Activated CD4-positive, alpha-beta T cell treated with anti-CD3 and anti-CD28 coated beads, Interleukin-2, amount 10 ng/mL, durations not matched to agents 7 days and 5 days (primary cell): Measurements from ENCODE around the gene TUBA3E. TPM values are rescaled to one million over a fixed set of nuclear protein-coding genes. Genes with fewer than 3 reads are reported as not detected.
A peak's percentile ranks its signal among the peaks of the same experiment; 100 is the strongest.
"Not testable (repeated sequence)": the region's sequence is repeated elsewhere in the genome, so short reads cannot be mapped to it uniquely, and the experiment has no call there.

Experiments used
- CTCF ChIA-PET: fragments of 350-600 bp; sonication (Branson Sonifier 250); formaldehyde crosslinking; loops from one replicate; lab custom pipeline; 2021; ENCODE audit warnings: antibody characterized with exemption; lab: Charles Lee
- POLR2A ChIA-PET: fragments of 350-600 bp; sonication (Branson Sonifier 250); formaldehyde crosslinking; loops from one replicate; lab custom pipeline; 2021; ENCODE audit warnings: antibody characterized with exemption; lab: Charles Lee
- DNase-seq: peaks from one replicate; pipeline ENCODE4 v3.0.0-alpha.2; 2020
- H3K27ac Mint-ChIP-seq: one replicate; pipeline ENCODE4 v1.8.0; 2021; ENCODE audit warnings: mild to moderate bottlenecking, moderate library complexity, mixed read lengths
- H3K27me3 Mint-ChIP-seq: one replicate; pipeline ENCODE4 v1.8.0; 2021; ENCODE audit warnings: mixed read lengths
- H3K36me3 Mint-ChIP-seq: one replicate; pipeline ENCODE4 v1.8.0; 2021; ENCODE audit warnings: low read depth, mixed read lengths
- H3K4me1 Mint-ChIP-seq: one replicate; pipeline ENCODE4 v1.8.0; 2021; ENCODE audit warnings: mixed read lengths
- H3K4me3 Mint-ChIP-seq: one replicate; pipeline ENCODE4 v1.8.0; 2021; ENCODE audit warnings: mild to moderate bottlenecking, moderate library complexity, mixed read lengths
- H3K9me3 Mint-ChIP-seq: one replicate; pipeline ENCODE4 v1.8.0; 2021; ENCODE audit warnings: mixed read lengths
- total RNA-seq, 2 experiments: library from RNA; stranded (reverse); gene quantifications; one replicate each; pipeline ENCODE4 v1.2.3, GENCODE V29; 2021

TUBA3E gene
- not detected for total RNA-seq

DNA sequence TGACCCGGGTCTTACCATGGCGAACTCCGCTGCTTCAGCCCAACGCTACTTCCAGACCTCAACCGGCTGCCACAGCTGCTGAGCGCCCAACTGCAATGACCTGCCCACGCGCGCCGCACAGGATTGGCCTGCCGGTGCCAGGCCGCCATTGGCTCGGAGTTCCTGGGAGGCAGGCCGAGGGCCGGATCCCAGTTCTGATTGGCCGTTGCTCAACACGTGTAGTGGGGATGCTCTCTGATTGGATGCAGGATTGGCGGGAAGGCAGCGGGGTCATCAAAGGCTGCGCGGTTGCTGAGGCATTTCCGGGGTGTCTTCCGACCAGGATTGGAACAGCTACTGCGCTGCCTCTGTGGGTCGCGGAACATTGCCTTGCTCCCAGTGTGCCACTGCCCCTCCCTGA lies at the start of gene TUBA3E:
TUBA3E (minus strand) TSS at position 97 of the 400 bp plus-strand sequence; CDS start at position 18, 79 bp downstream.
- CTCF ChIA-PET: no interaction called here
- DNase-seq: no peak
- Mint-ChIP-seq H3K4me3 (no peak within 1 kb of the TSS), H3K36me3 (no peaks in the 10 kb centered on the region), H3K27me3 (no peaks in the 10 kb centered on the region), H3K27ac (no peak within 1 kb of the TSS), H3K9me3 (no peaks in the 10 kb centered on the region), H3K4me1 (no peaks in the 10 kb centered on the region)
- POLR2A ChIA-PET: no interaction called here

DNA sequence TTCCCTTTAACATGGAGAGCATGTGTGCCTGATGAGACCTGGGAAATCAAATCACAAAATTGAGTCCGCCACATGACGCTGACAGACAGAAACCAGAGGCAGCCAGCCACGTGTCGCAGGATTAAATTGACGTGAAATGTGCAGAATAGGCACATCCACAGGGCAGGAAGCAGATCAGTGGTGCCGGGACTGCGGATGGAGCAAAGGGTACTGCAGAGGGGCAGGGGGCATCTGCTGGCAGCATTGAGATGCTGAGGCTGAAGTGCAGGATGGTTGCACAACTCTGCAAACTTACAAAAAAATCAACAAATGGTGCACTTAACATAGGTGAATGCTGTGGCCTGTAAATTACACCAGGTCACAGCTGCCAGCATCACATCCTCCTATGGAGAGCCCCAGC lies 48.2 kb upstream of the TUBA3E start:
- Mint-ChIP-seq H3K4me1 (no peaks in the 10 kb centered on the region), H3K4me3 (no peak overlapping the region), H3K9me3 (no peaks in the 10 kb centered on the region), H3K27ac (no peak overlapping the region), H3K36me3 (no peaks in the 10 kb centered on the region), H3K27me3 (peaks cover 16% of the 10 kb centered on the region)
- POLR2A ChIA-PET: no interaction called here
- CTCF ChIA-PET: no interaction called here
- no peak for DNase-seq

DNA sequence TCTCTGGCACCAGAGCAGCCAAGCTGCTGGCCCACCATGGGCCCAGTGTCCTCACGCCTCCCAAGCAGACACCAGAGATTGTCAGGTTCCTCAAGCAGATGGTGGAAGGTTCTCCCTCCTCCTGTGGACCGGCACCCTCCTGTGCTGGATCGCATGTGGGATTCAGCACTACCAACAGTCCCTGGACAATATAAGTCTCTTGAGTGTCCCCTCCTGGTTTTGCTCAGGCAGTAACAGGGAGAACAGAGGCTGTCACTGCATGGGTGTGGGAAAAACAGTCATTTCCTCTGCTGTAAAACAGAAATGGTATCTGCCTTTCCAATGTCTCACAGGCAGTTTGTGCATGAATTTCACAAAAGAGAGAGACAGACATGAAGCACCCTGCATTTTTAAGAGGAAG lies 47.7 kb upstream of the TUBA3E start:
- no peak for DNase-seq
- H3K36me3 Mint-ChIP-seq: no peaks in the 10 kb centered on the region
- CTCF ChIA-PET: no interaction called here
- POLR2A ChIA-PET: no interaction called here
- H3K27ac Mint-ChIP-seq: no peak overlapping the region
- no peak overlapping the region for H3K4me3 Mint-ChIP-seq
- H3K9me3 Mint-ChIP-seq: no peaks in the 10 kb centered on the region
- no peaks in the 10 kb centered on the region for H3K4me1 Mint-ChIP-seq
- peaks cover 20% of the 10 kb centered on the region for H3K27me3 Mint-ChIP-seq

DNA sequence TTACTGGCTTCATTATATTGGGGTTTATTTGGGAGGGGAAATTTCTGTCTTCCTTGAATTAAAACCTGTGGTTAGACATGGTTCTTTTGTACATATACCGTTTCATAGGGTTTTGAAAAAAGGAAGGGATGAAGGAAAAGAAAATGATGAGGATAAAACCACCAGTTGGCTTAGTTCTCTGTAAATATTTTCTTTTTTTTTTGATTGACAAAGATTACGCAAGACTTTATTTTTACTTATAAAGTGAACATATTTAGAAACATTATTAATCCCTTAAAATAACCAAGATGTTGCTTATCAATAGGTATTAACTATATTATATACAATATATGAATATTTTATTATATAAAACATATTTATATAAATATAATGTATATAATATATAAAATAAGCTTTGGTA lies 45.1 kb upstream of the TUBA3E start:
- ChIA-PET CTCF (no interaction called here), POLR2A (no interaction called here)
- no peaks in the 10 kb centered on the region for H3K36me3 Mint-ChIP-seq
- no peak overlapping the region for H3K4me3 Mint-ChIP-seq
- no peaks in the 10 kb centered on the region for H3K4me1 Mint-ChIP-seq
- no peak overlapping the region for H3K27ac Mint-ChIP-seq
- H3K27me3 Mint-ChIP-seq: peaks cover 11% of the 10 kb centered on the region
- H3K9me3 Mint-ChIP-seq: no peaks in the 10 kb centered on the region
- no peak for DNase-seq

DNA sequence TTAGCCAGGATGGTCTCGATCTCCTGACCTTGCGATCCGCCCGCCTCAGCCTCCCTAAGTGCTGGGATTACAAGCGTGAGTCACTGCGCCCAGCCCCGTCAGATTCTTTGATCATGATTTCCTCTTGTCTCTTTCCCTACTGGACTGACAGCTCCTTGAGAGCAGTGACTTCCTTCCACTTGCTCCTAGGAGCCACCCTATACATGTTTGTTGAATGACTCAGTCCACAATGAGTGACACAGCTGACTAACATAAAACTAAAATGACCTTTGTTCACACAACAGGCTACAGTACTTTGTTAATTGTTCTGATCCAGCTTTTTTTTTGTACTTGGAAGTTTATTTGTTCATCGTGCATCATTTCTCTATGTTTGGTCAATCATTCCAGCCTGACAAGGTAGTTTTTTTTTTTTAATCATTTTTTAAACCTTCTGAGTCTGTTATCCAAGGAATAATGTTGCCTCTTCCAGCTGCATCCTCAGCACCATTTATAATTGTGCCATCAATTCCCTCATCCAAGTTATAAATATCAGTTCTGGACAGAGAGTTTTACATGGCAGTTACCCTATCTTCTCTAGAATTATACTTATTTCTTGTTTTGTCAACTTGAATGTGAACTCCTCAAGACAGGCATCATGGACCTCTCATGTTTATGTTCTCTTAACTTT lies 42.9 kb upstream of the TUBA3E start:
- no peak for DNase-seq
- CTCF ChIA-PET: no interaction called here
- Mint-ChIP-seq H3K36me3 (no peaks in the 10 kb centered on the region), H3K27me3 (peaks cover 14% of the 10 kb centered on the region), H3K4me1 (no peaks in the 10 kb centered on the region), H3K27ac (no peak overlapping the region), H3K4me3 (no peak overlapping the region), H3K9me3 (no peaks in the 10 kb centered on the region)
- POLR2A ChIA-PET: no interaction called here

DNA sequence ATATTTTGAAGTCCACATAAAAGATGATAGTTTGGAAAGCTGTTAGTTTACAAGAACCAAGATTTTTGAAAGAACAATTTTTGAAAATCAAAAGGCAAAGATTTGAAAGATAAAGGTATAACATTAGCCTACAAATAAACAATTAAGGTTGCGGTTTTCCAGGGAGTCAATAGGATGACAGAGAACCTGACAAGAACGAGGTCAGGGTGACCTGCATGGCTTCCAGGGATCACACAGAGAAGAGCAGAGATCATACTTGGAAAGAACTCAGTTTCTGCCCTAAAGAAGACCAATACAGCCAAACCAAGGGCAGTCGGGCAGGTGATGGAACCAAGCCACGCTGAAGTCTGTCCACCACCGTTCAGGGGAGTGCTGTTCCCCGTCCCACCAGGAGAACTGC lies 41.3 kb upstream of the TUBA3E start:
- H3K27me3 Mint-ChIP-seq: peaks cover 14% of the 10 kb centered on the region
- DNase-seq, H3K4me1 Mint-ChIP-seq, POLR2A ChIA-PET, H3K9me3 Mint-ChIP-seq, H3K36me3 Mint-ChIP-seq, H3K4me3 Mint-ChIP-seq, H3K27ac Mint-ChIP-seq: not testable (repeated sequence)
- CTCF ChIA-PET: interaction anchor here (0.7 kb wide), 1 partner anchor 481 kb away, joined by 3 read pairs; no protein-coding TSS in a partner anchor

DNA sequence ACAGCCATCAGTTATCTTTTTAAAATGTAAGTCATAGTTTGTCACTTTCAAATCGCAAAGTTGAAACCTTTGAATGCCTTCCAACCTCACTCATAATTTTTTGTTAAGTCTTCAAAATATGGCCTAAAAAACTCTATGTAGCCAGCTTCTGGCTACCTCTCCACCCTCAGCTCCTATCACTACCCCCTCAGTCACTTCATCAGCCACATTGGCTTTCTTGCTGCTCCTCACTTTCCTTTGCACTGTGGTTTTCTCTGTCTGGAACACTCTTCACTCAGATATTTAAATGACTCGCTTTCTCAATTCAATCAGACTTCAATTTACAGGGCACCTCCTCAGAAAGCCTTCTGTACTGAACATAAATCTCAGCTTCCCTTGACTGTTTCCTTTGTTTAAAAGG lies 34.8 kb upstream of the TUBA3E start:
- CTCF ChIA-PET, H3K4me3 Mint-ChIP-seq: not testable (repeated sequence)

DNA sequence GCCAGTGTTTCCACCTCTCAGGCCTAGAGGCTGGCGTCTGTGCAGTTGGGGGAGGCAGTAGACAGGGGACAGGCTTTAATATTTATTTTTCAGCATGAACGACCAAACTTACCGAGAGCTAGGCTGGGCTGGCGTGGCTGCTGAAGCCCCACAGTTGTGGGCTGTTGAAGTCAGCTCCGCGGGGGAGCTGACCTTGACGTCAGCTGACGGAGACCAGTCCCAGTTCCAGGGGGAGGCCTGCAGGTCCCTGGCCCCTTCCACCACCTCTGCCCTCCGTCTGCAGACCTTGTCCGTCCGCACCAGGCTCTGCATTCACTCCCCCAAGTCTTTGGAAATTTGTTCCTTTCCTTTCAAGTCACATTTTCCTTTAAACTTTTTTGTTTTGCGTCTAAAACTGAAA lies 33.4 kb upstream of the TUBA3E start:
- POLR2A ChIA-PET: no interaction called here
- Mint-ChIP-seq H3K27ac (no peak overlapping the region), H3K27me3 (peaks cover 6% of the 10 kb centered on the region), H3K9me3 (no peaks in the 10 kb centered on the region), H3K4me1 (no peaks in the 10 kb centered on the region), H3K36me3 (no peaks in the 10 kb centered on the region), H3K4me3 (no peak overlapping the region)
- no peak for DNase-seq
- CTCF ChIA-PET: no interaction called here

More for the DNA sequence above, 34.8 kb upstream of the TUBA3E start:
- H3K27ac Mint-ChIP-seq, H3K27me3 Mint-ChIP-seq, DNase-seq, H3K9me3 Mint-ChIP-seq, H3K4me1 Mint-ChIP-seq, POLR2A ChIA-PET, H3K36me3 Mint-ChIP-seq: not testable (repeated sequence)

DNA sequence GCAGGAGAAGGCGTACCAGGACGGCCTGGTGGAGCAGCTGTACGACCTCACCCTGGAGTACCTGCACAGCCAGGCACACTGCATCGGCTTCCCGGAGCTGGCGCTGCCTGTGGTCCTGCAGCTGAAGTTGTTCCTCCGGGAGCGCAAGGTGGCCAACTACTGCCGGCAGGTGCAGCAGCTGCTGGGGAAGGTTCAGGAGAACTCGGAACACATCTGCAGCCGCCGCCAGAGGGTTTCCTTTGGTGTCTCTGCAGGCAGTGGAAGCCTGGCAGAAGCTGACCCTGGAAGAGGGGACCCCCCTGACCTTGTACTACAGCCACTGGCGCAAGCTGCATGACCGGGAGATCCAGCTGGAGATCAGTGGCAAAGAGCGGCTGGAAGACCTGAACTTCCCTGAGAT lies 32.7 kb upstream of the TUBA3E start:
- H3K36me3 Mint-ChIP-seq, POLR2A ChIA-PET, H3K9me3 Mint-ChIP-seq, DNase-seq, H3K4me3 Mint-ChIP-seq, H3K27ac Mint-ChIP-seq, H3K4me1 Mint-ChIP-seq, CTCF ChIA-PET, H3K27me3 Mint-ChIP-seq: not testable (repeated sequence)

DNA sequence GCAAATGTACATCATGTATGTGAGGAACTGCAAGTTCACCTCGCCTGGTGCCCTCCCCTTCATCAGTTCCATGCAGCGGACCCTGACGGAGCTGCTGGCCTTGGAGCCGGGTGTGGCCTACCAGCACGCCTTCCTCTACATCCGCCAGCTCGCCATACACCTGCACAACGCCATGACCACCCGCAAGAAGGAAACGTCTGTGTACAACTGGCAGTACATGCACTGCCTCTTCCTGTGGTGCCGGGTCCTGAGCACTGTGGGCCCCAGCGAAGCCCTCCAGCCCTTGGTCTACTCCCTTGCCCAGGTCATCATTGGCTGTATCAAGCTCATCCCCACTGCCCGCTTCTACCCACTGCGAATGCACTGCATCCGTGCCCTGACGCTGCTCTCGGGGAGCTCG lies 32.1 kb upstream of the TUBA3E start:
- H3K27ac Mint-ChIP-seq, H3K4me3 Mint-ChIP-seq, CTCF ChIA-PET, DNase-seq, H3K4me1 Mint-ChIP-seq, H3K27me3 Mint-ChIP-seq, H3K9me3 Mint-ChIP-seq, POLR2A ChIA-PET, H3K36me3 Mint-ChIP-seq: not testable (repeated sequence)

DNA sequence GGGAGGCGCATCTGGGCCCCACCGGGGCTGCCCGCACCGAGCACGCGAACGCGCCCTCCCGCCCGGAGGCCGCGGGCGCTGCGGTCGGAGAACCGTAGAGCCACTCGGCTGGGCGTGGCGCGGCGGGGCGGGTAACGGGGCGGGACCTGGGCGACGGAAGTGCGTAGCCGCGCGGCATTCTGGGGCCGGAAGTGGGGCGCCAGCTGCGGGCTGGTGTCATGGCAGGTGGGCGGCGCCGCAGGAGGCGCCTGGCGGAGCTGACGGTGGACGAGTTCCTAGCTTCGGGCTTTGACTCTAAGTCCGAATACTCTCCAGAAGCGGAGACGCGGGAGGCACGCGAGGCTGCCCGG lies 30.9 kb upstream of the TUBA3E start:
- H3K27ac Mint-ChIP-seq, H3K9me3 Mint-ChIP-seq, CTCF ChIA-PET, POLR2A ChIA-PET, H3K4me3 Mint-ChIP-seq, H3K27me3 Mint-ChIP-seq, H3K36me3 Mint-ChIP-seq, H3K4me1 Mint-ChIP-seq: not testable (repeated sequence)
- peak; percentile 31 for DNase-seq

DNA sequence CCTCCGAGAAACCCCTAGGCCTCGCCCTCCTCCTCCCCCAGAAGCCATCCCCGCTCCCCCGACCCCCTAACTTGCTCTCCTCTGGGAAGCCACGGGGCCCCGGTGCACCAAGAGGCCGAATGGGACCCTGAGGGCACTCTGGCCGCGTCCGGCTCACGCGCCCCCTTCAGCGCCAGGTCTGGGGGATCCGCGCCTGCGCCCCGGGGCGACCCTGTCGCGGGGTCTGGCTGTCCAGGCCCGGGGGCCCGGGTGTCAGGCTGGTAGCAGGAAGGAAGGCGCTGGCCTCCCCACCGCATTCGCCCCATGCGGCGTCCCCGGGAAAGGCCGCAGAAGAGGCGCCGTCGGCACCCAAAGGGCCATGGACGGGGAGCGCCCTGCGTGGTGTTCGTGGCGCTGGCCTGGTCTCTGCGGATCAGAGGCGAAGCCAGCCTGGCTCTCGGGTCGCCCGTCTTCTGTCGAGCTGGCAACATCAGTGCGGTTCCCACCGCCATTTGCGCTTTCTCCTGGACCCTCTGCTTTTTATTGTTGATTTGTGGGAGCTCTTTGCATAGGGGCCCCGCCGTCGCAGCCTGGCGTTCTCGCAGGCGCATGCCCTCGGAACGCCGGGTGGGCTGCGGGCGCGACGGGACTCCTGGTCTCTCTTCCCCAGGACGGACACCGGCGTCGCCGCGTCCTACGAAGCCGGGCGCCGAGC lies 30.4 kb upstream of the TUBA3E start:
- POLR2A ChIA-PET, H3K4me1 Mint-ChIP-seq, H3K9me3 Mint-ChIP-seq, H3K27ac Mint-ChIP-seq, CTCF ChIA-PET, H3K4me3 Mint-ChIP-seq, DNase-seq, H3K36me3 Mint-ChIP-seq, H3K27me3 Mint-ChIP-seq: not testable (repeated sequence)

DNA sequence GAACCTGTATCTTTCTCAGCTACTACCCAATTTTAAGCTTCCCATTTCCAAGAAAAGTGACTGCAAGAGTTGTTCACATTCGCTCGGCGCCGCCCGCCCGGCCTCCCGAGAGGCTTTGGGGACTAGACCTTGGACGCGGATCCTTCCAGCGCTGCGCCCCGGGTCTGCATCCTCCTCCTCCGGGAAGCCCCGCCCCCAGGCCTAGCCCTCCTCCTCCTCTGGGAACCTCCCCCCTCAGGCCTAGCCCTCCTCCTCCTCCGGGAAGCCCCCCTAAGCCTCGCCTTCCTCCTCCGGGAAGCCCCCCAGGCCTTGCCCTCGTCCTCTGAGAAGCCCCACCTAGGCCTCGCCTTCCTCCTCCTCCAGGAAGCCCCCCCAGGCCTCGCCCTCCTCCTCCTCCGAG lies 29.8 kb upstream of the TUBA3E start:
- H3K27me3 Mint-ChIP-seq, H3K36me3 Mint-ChIP-seq, POLR2A ChIA-PET, CTCF ChIA-PET, DNase-seq, H3K9me3 Mint-ChIP-seq, H3K4me3 Mint-ChIP-seq, H3K4me1 Mint-ChIP-seq: not testable (repeated sequence)
- H3K27ac Mint-ChIP-seq: peak overlapping the region; percentile 25

DNA sequence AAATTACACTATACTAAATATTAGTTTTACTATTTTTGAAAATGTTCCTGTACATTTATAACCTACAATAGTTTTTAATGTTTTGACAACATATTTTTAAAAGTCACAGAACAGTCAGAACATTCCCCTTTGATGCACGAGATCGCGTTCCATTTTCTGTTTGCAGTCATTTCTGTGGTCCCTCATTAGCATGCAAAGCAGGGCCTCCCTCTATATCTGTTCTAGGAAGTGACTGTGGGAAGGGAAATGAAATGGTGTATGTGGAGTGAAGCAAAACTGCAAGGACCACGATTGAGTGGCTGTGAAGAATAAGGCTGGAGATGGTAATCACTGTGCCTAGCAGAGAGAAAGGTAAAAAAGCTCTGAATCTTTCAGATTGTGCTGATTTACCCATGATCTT lies 24.3 kb upstream of the TUBA3E start:
- H3K27ac Mint-ChIP-seq, DNase-seq, H3K9me3 Mint-ChIP-seq, H3K4me3 Mint-ChIP-seq, CTCF ChIA-PET, H3K4me1 Mint-ChIP-seq, H3K36me3 Mint-ChIP-seq, POLR2A ChIA-PET: not testable (repeated sequence)
- peaks cover 12% of the 10 kb centered on the region for H3K27me3 Mint-ChIP-seq
